HG03066 (cell line): ENCODE data around the gene ARHGAP15.

Experiments
- ATAC-seq: cut with Tn5 transposase; IDR thresholded peaks from one replicate; pipeline ENCODE4 v1.9.1; 2021; ENCODE audit warnings: low read depth; ENCODE audit not compliant: unreplicated experiment

ARHGAP15 gene

GRCh38 chr2:143603035-143603655 lies 473.9 kb downstream of the ARHGAP15 start:
- ATAC-seq, result no peak

GRCh38 chr2:143603846-143604565 lies 474.8 kb downstream of the ARHGAP15 start:
- no peak for ATAC-seq

- ATAC-seq, result no peak
Measured at GRCh38 chr2:143604566-143604959, 475.3 kb downstream of the ARHGAP15 start.

- no peak for ATAC-seq
Measured at GRCh38 chr2:143607231-143608062, 478.2 kb downstream of the ARHGAP15 start.

- ATAC-seq, result no peak
Measured at GRCh38 chr2:143608063-143608423, 478.8 kb downstream of the ARHGAP15 start.

- ATAC-seq, result no peak
Measured at GRCh38 chr2:143608758-143609157, 479.5 kb downstream of the ARHGAP15 start.

GRCh38 chr2:143611336-143611735 lies 482.1 kb downstream of the ARHGAP15 start:
- no peak for ATAC-seq

GRCh38 chr2:143615562-143615961 lies 486.3 kb downstream of the ARHGAP15 start:
- no peak for ATAC-seq

- no peak for ATAC-seq
Measured at GRCh38 chr2:143616452-143616851, 487.2 kb downstream of the ARHGAP15 start.

- no peak for ATAC-seq
Measured at GRCh38 chr2:143617803-143618415, 488.7 kb downstream of the ARHGAP15 start.

GRCh38 chr2:143622106-143622505 lies 492.9 kb downstream of the ARHGAP15 start:
- no peak for ATAC-seq

- no peak for ATAC-seq
Measured at GRCh38 chr2:143623231-143623908, 494.2 kb downstream of the ARHGAP15 start.

GRCh38 chr2:143623909-143624260 lies 494.7 kb downstream of the ARHGAP15 start:
- ATAC-seq, result no peak

GRCh38 chr2:143629340-143629739 lies 500.1 kb downstream of the ARHGAP15 start:
- no peak for ATAC-seq

- no peak for ATAC-seq
Measured at GRCh38 chr2:143632751-143633374, 503.6 kb downstream of the ARHGAP15 start.

GRCh38 chr2:143633419-143633818 lies 504.2 kb downstream of the ARHGAP15 start:
- ATAC-seq, result no peak

GRCh38 chr2:143635302-143635701 lies 506.1 kb downstream of the ARHGAP15 start:
- ATAC-seq, result no peak

GRCh38 chr2:143635936-143636335 lies 506.7 kb downstream of the ARHGAP15 start:
- ATAC-seq, result no peak

GRCh38 chr2:143640826-143641225 lies 511.6 kb downstream of the ARHGAP15 start:
- no peak for ATAC-seq
